Tibial nerve (tissue), 4 donors: ENCODE measurements around the gene PLCD3. TPM values are rescaled to one million over a fixed set of nuclear protein-coding genes. Genes with fewer than 3 reads are reported as not detected.

ENCODE experiments used
- DNase-seq, 2 donors: peaks; one replicate each; pipeline ENCODE4 v3.0.0-alpha.2; 2019; ENCODE audit warnings: low spot score in 2 of 2
- H3K27ac ChIP-seq, 4 donors: fragments of 200-600 bp; sonication (generic) in 3 of 4; one replicate each; pipeline ENCODE4 v1.5.1; 2017 to 2019; ENCODE audit warnings: mild to moderate bottlenecking in 1 of 4
- H3K27me3 ChIP-seq, 2 donors: fragments of 200-600 bp; sonication (generic) in 1 of 2; one replicate each; pipeline versions ENCODE4 v1.5.1 to v1.6.0; 2017 to 2019
- H3K36me3 ChIP-seq, 3 donors: fragments of 200-600 bp; sonication (generic); one replicate each; pipeline ENCODE4 v1.5.1; 2018 to 2019
- H3K4me1 ChIP-seq, 4 donors: fragments of 200-600 bp; sonication (generic) in 3 of 4; one replicate each; pipeline ENCODE4 v1.5.1; 2017 to 2019
- H3K4me3 ChIP-seq, 4 donors: fragments of 200-600 bp; sonication (generic) in 3 of 4; one replicate each; pipeline ENCODE4 v1.5.1; 2017 to 2019; ENCODE audit warnings: mild to moderate bottlenecking in 1 of 4, moderate library complexity in 1 of 4
- H3K9me3 ChIP-seq, 4 donors: fragments of 200-600 bp; sonication (generic) in 3 of 4; one replicate each; pipeline ENCODE4 v1.5.1; 2017 to 2019
- CTCF ChIP-seq, 5 experiments: fragments of 200-600 bp in 3 of 5; fragments of 450-650 bp in 2 of 5; sonication (generic) in 3 of 5; IDR thresholded peaks; one replicate each; pipeline ENCODE4 v1.5.1; 2016 to 2019; ENCODE audit warnings: antibody characterized with exemption in 5 of 5, mild to moderate bottlenecking in 3 of 5, moderate library complexity in 2 of 5
- EP300 ChIP-seq, 2 donors: sonication (generic); formaldehyde crosslinking; IDR thresholded peaks; one replicate each; pipeline ENCODE4 v1.6.1; 2017; ENCODE audit warnings: antibody characterized with exemption in 2 of 2, mild to moderate bottlenecking in 1 of 2
- POLR2A ChIP-seq, 2 donors: fragments of 450-650 bp; IDR thresholded peaks; one replicate each; pipeline ENCODE4 v1.6.1; 2017; ENCODE audit warnings: antibody characterized with exemption in 2 of 2, mild to moderate bottlenecking in 2 of 2, moderate library complexity in 2 of 2
- WGBS, 2 donors: methylation state at CpG; one replicate each; pipeline ENCODE4 v1.1.5; 2018; 5-methylcytosine and 5-hydroxymethylcytosine counted together
- total RNA-seq, 4 donors: library from RNA; depleted of rRNA; stranded (reverse); fragments of >200 nt; gene quantifications; one replicate each; pipeline ENCODE4 v1.1.0, GENCODE V29; 2016

Gene PLCD3
- total RNA-seq, 4 donors from 2014 or later: 45.7 to 103 (median 69.3) TPM

DNA sequence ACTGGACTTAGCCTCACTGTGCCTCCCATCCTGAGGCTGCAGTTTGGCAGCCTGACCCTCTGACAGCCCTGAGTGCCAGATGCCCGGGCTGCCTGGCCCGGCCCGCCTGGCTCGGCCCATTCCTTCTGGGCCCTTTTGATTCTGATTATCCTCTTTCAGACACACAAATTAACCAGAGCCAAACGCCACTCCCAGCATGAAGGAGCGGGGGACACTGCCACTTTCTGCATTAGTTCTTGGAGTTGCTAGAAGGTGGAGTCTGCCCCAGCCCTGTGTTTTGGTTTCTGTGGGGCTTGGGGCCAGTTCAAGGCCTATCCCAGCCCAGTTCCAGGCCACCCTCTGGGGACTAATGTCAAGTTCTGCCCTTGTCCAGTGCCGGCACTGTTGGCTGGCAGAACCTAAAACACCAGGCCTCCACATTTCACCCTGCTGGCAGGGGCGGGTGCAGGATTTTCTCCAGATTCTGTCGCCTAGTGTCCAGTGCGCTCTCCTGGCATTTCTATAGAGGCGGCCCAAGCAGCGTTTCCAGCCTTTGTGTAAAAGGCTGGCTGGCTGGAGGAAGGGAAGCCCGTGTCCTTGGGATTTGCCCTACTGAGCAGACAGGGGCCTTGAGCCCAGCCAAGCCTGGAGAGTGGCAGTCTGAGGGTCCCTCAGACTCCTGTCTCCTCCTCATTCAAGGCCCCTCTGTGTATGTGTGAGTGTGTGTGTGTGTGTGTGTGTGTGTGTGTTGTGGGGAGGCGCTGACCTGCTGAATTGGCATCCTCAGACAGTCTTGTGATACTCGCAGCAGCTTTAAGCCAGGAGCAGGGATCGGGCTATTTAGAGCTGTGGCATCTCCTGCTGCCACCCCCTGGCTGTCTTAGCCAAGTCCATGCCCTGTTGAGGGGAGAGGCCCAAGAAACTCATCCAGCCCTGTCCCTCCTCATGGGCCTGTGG is 21.4 kb downstream of the PLCD3 start:
- DNase-seq: no peak
- Histone ChIP-seq H3K27me3 (no peaks in the 10 kb centered on the region), H3K36me3 (peaks cover 0 to 76% (median 3%) of the 10 kb centered on the region in 3 donors), H3K27ac (peak overlapping the region; percentile 44 to 79 (median 62)), H3K4me3 (no peak overlapping the region), H3K4me1 (peaks cover 0 to 71% (median 9%) of the 10 kb centered on the region in 4 donors), H3K9me3 (no peaks in the 10 kb centered on the region)
- WGBS, 2 donors: 42 to 55% methylated on average over 16 of the region's 16 CpGs
- peak in 1 of 5 experiments; percentile 12 for TF ChIP-seq CTCF (IDR thresholded peaks at IDR 0.05)
- TF ChIP-seq EP300 (IDR thresholded peaks at IDR 0.05): no peak

GRCh38 chr17:45108595-45109521 is 23.5 kb downstream of the PLCD3 start:
- no peak overlapping the region for H3K4me3 ChIP-seq
- H3K4me1 ChIP-seq: peaks cover 0 to 69% (median 9%) of the 10 kb centered on the region in 4 donors
- TF ChIP-seq POLR2A (IDR thresholded peaks at IDR 0.05): no peak
- TF ChIP-seq CTCF (IDR thresholded peaks at IDR 0.05): no peak
- TF ChIP-seq EP300 (IDR thresholded peaks at IDR 0.05): no peak
- no peak for DNase-seq
- H3K27ac ChIP-seq: peak overlapping the region in 2 of 4 donors; percentile 72 to 79
- no peaks in the 10 kb centered on the region for H3K9me3 ChIP-seq
- H3K36me3 ChIP-seq: peaks cover 2 to 79% (median 16%) of the 10 kb centered on the region in 3 donors
- WGBS, 2 donors: 73 to 79% methylated on average over 11 to 12 of the region's 12 CpGs
- H3K27me3 ChIP-seq: no peaks in the 10 kb centered on the region

GRCh38 chr17:45108051-45108450 is 24.3 kb downstream of the PLCD3 start:
- H3K4me3 ChIP-seq: no peak overlapping the region
- H3K9me3 ChIP-seq: no peaks in the 10 kb centered on the region
- H3K4me1 ChIP-seq: peaks cover 0 to 70% (median 9%) of the 10 kb centered on the region in 4 donors
- WGBS, 2 donors: 40 to 52% methylated on average over 8 to 9 of the region's 9 CpGs
- no peaks in the 10 kb centered on the region for H3K27me3 ChIP-seq
- peak overlapping the region in 3 of 4 donors; percentile 38 to 76 (median 72) for H3K27ac ChIP-seq
- H3K36me3 ChIP-seq: peaks cover 2 to 81% (median 24%) of the 10 kb centered on the region in 3 donors
- TF ChIP-seq CTCF (IDR thresholded peaks at IDR 0.05) (no peak), EP300 (IDR thresholded peaks at IDR 0.05) (no peak), POLR2A (IDR thresholded peaks at IDR 0.05) (no peak)
- no peak for DNase-seq

GRCh38 chr17:45107293-45108010 is 24.9 kb downstream of the PLCD3 start:
- WGBS, 2 donors: 56 to 75% methylated on average over 12 of the region's 13 CpGs
- Histone ChIP-seq H3K9me3 (no peaks in the 10 kb centered on the region), H3K4me1 (peaks cover 0 to 75% (median 11%) of the 10 kb centered on the region in 4 donors), H3K4me3 (no peak overlapping the region), H3K27me3 (no peaks in the 10 kb centered on the region), H3K36me3 (peaks cover 2 to 81% (median 27%) of the 10 kb centered on the region in 3 donors), H3K27ac (peak overlapping the region in 3 of 4 donors; percentile 38 to 76 (median 72))
- DNase-seq: no peak
- TF ChIP-seq POLR2A (IDR thresholded peaks at IDR 0.05) (no peak), CTCF (IDR thresholded peaks at IDR 0.05) (no peak), EP300 (IDR thresholded peaks at IDR 0.05) (no peak)
